ENCODE results near the gene ATP1A3. TPM values are rescaled to one million over a fixed set of nuclear protein-coding genes. Genes with fewer than 3 reads are reported as not detected.

The ATP1A3 gene
- total RNA-seq, 1 donor from 2014 or later, result 23.2 TPM

GRCh38 chr19:41984961-41985360, 9.1 kb downstream of the ATP1A3 start:
- no peak overlapping the region for H3K4me3 Mint-ChIP-seq
- H3K27ac Mint-ChIP-seq (ENCODE audit: unreplicated experiment), result no peak overlapping the region
- H3K9me3 Mint-ChIP-seq, result no peaks in the 10 kb centered on the region
- no peak for TF ChIP-seq CTCF (conservative IDR thresholded peaks at IDR 0.05)
- no peaks in the 10 kb centered on the region for H3K27me3 Mint-ChIP-seq (ENCODE audit: low read depth)
- no peaks in the 10 kb centered on the region for H3K4me1 Mint-ChIP-seq
- no peaks in the 10 kb centered on the region for H3K36me3 Mint-ChIP-seq (ENCODE audit: low read depth)
- no peak for DNase-seq (ENCODE audit: low read depth, low spot score)

- no peak for DNase-seq (ENCODE audit: low read depth, low spot score)
- H3K27me3 Mint-ChIP-seq (ENCODE audit: low read depth), result no peaks in the 10 kb centered on the region
- H3K4me3 Mint-ChIP-seq, result no peak overlapping the region
- H3K36me3 Mint-ChIP-seq (ENCODE audit: low read depth), result no peaks in the 10 kb centered on the region
- H3K4me1 Mint-ChIP-seq, result no peaks in the 10 kb centered on the region
- no peak for TF ChIP-seq CTCF (conservative IDR thresholded peaks at IDR 0.05)
- H3K27ac Mint-ChIP-seq (ENCODE audit: unreplicated experiment), result no peak overlapping the region
- H3K9me3 Mint-ChIP-seq, result no peaks in the 10 kb centered on the region
These were observed 12.3 kb downstream of the ATP1A3 start for GRCh38 chr19:41981724-41982123.

GRCh38 chr19:41978470-41978869, 15.6 kb downstream of the ATP1A3 start:
- Mint-ChIP-seq H3K4me3 (no peak overlapping the region), H3K4me1 (no peaks in the 10 kb centered on the region), H3K27me3 (ENCODE audit: low read depth) (no peaks in the 10 kb centered on the region), H3K36me3 (ENCODE audit: low read depth) (no peaks in the 10 kb centered on the region), H3K9me3 (no peaks in the 10 kb centered on the region), H3K27ac (ENCODE audit: unreplicated experiment) (no peak overlapping the region)
- DNase-seq (ENCODE audit: low read depth, low spot score), result no peak
- no peak for TF ChIP-seq CTCF (conservative IDR thresholded peaks at IDR 0.05)

- no peaks in the 10 kb centered on the region for H3K9me3 Mint-ChIP-seq
- no peaks in the 10 kb centered on the region for H3K27me3 Mint-ChIP-seq (ENCODE audit: low read depth)
- H3K36me3 Mint-ChIP-seq (ENCODE audit: low read depth), result no peaks in the 10 kb centered on the region
- no peaks in the 10 kb centered on the region for H3K4me1 Mint-ChIP-seq
- TF ChIP-seq CTCF (conservative IDR thresholded peaks at IDR 0.05), result no peak
- no peak overlapping the region for H3K27ac Mint-ChIP-seq (ENCODE audit: unreplicated experiment)
- DNase-seq (ENCODE audit: low read depth, low spot score), result no peak
- H3K4me3 Mint-ChIP-seq, result no peak overlapping the region
These were observed 16.1 kb downstream of the ATP1A3 start for GRCh38 chr19:41977916-41978315.

GRCh38 chr19:41974652-41975051, 19.4 kb downstream of the ATP1A3 start:
- H3K4me1 Mint-ChIP-seq, result no peaks in the 10 kb centered on the region
- no peak for TF ChIP-seq CTCF (conservative IDR thresholded peaks at IDR 0.05)
- H3K27me3 Mint-ChIP-seq (ENCODE audit: low read depth), result no peaks in the 10 kb centered on the region
- no peak for DNase-seq (ENCODE audit: low read depth, low spot score)
- H3K27ac Mint-ChIP-seq (ENCODE audit: unreplicated experiment), result no peak overlapping the region
- H3K4me3 Mint-ChIP-seq, result no peak overlapping the region
- no peaks in the 10 kb centered on the region for H3K9me3 Mint-ChIP-seq
- H3K36me3 Mint-ChIP-seq (ENCODE audit: low read depth), result no peaks in the 10 kb centered on the region

- no peaks in the 10 kb centered on the region for H3K9me3 Mint-ChIP-seq
- no peak overlapping the region for H3K4me3 Mint-ChIP-seq
- H3K4me1 Mint-ChIP-seq, result no peaks in the 10 kb centered on the region
- H3K27ac Mint-ChIP-seq (ENCODE audit: unreplicated experiment), result no peak overlapping the region
- H3K36me3 Mint-ChIP-seq (ENCODE audit: low read depth), result no peaks in the 10 kb centered on the region
- TF ChIP-seq CTCF (conservative IDR thresholded peaks at IDR 0.05), result no peak
- no peaks in the 10 kb centered on the region for H3K27me3 Mint-ChIP-seq (ENCODE audit: low read depth)
- no peak for DNase-seq (ENCODE audit: low read depth, low spot score)
These were observed 22.7 kb downstream of the ATP1A3 start for GRCh38 chr19:41971363-41971762.
